ENCODE measurements around the gene EBF3.

EBF3 gene

DNA sequence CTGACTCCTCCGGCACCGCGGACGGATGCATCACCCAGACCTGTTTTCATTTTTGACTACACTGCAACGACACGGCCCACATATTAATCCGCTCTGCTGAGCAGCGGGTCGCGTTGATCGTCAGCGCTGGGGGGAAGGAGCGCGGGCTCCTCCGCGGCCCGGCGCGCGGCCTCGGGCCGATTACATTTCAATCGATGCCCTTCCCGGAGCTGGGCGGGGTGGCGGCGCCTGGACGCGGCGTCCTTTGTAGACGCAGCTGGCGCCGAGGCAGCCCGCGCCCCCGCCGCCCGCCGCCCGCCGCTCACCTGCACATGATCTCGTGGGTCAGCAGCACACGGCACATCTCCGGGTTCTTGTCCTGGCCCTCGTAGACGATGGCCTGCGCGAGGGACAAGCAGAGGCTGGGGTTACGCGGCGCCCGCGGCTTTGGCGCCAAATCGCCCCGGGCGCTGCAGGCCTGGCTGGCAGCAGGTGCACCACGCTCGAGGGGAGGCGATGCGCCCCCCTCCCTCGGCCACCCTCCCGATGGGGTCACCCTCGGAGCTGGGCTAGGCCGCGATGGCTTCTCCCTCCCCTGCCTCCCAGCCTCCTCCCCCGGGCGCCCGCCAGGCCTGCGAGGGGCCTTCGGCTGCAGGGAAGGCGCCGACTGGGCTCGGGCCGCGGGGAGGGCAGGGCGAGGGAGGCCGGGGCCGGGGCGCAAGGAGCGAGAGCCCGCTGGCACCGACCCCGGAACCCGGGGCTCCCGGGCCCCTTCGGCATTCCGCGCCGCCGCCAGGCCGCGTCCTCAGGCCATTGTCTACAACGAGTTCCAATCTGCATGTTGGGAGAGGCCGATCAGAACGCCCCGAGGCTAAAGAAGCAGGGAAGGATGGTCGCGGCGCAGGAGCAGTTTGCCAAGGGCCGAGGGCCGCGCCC lies 5.2 kb downstream of the EBF3 start:
- DNase-seq: peak; percentile 81

DNA sequence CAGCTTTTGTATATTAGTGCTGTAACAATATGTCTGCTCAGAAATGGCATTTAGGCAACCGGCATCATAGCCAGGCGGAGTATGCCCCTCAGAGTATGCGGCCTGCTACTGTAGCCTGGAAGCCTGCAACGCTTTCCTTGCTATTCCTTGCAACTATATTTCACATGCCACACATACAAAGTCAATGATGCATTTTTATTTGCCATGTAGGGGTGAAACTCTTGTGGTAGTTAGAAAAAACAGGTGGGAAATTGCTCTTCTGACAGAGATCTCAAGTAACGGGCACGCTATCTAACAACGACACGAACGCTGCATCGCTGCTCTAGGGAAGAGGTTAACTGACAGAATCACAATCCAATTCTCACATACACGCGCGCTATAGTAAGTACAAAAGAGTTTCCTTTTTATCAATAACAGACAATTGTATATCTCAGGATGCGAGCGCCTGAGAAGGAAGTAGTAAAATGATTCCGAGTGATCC lies 5.9 kb downstream of the EBF3 start:
- DNase-seq: peak; percentile 91

DNA sequence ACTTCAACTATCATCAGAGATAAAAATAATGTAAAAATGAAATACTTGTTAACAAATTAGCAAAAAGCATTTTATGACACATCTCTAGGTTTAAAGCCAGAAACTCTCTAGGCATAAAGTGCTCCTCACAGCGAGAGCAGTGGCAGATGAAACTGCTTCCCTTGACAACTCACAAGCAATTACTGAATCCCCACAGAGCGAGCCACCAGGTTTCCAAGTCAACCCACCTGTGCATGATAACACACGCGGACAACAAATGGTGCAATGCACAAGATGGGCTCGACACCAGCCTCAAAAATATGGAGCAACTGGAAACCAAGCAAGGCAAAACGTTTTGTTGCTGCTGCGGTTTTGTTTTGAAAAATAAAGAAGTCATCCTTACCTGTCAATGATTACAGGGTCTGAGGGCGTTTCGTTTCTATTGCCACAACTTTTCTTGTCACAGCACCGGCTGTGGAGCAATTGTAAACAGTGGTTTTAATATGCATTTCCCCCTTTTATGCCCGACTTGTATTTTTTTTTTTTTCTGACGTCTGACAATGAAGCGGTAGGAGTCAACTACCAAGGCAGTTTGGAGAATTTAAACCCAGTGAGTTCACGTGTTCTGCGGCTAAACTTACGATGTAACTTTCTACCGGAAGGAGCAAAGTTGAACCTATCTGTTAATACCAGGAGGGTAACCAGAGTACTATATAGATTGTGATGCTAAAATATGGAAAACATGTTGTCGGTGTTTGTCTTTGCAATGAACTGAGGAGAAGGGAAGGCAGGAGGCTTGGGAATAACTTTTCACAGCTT lies 7.0 kb downstream of the EBF3 start:
- DNase-seq: peak; percentile 72

DNA sequence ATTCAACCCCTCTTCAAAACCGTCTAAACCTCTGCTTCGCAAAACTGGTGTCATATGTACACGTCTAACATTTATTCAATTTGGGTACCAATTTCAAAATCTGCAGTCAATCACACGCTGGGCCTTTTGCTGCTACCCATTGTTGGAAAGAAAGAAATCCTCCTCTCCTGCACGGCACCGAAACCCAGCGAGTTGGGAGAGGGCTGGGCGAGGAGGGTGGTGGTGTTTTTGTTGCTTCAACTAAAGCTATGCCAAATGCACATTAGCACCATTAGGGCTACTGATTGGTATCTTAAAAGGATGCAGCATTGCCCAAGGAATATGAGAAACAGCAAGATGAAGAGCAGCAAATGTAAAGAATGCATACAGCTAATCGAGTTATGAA lies 7.8 kb downstream of the EBF3 start:
- no peak for DNase-seq

DNA sequence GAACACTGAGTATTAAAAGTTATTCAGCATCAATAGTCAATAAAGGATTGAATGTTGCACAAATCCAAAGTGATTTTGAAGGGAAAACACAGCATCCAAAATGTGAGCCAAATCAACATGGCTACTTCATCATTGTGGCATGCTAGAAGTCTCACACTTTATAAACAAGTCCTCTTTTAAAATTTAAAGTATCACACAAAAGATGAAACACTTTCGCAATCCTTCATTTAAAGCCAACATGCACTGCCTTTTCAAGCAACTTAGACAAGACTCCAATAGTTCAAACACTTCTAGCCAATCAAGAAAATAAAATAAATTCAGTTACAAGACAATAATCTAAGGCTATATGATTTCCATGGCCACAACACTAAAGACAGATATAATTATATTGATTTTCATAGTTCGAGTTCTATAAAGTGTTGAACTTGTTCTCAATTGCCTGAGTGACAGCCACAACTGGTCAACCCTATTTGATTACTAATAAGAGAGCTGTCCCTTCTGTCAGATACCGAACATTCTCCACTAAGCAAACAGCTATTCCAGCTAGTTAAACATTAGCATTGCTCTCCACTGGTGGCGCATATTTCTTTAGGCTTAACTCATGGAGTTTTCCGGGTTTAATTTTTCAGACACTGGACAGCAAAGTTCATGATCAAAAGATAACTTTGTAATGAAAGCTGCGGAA lies 8.3 kb downstream of the EBF3 start:
- DNase-seq: no peak

DNA sequence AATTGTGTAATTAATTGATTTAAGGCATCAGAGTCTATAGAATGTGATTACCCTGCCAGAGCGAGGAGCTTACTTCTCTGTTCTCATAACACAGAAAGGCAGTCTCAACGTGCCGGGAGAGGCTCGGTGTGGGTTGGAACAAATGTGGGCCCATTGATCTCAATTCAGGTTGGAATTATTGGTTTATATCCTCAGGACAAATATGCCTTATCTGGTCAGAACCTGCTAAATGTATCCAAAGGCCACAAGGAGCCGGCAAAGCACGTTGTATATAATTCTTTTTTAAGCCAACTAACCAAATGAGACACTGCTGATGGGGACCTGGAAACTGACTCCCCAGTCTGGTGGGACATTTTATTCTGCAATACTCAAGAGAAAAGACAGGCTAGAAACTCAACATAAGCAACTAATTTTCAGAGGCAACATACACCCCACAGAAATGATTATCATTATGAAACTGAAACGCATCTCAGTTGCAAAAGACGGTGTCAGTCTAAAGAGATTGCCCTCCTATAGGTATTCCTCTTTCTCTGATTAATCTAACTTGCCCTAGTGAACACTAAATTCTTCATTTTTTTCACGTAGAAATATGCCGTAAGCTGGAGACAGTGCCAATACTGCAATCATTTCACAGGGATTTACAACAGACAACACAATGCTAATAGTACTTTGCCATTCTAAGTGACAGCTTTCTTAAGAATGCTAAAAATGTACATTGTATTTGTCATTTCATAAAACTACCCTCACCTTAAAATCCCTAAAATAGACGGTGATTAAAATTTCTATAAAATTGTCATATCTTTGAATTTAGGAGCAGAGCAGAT lies 9.4 kb downstream of the EBF3 start:
- DNase-seq: peak; percentile 17

DNA sequence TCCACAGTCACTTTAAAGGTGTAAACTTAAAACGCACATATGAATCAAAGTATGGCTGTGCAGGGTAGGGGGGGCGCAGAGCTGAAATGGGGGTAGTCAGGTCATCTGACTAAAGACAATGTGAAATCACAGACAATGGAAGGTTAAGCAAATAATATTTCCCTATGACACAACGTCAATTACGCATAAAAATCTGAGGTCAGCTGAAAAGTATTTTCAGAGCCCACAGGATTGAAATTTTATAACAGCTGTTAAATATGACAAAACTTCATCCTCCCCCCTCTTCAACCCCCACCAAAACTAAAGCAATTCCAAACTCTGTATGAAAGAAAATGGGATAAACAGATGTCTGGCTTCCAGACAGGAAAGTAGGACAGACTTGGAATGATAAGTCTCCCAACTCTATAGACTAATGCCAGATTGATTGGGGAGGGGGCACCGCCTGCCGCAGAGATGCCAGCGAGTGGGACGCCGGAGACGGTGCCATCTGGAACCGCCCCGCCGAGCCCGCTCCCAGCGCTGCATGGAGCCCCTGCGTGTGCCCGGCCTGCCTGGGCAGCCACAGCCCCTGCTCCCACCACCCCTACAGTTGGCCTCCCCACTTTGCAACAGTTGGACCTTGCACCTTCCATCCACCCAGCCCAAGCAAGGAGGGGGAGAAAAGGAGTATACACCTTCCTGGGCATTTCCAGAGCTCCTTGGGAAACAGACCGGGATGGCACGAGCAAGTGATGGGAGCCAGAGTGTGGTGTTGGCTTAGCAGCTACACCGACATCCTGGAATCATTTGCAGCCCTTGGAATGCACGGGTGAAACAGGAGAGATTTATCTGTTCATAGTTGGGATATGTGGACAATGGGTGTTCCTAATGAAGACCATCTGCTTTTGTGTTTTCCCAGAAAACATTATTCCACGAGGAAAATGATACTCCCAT lies 10.7 kb downstream of the EBF3 start:
- DNase-seq: peak; percentile 55

DNA sequence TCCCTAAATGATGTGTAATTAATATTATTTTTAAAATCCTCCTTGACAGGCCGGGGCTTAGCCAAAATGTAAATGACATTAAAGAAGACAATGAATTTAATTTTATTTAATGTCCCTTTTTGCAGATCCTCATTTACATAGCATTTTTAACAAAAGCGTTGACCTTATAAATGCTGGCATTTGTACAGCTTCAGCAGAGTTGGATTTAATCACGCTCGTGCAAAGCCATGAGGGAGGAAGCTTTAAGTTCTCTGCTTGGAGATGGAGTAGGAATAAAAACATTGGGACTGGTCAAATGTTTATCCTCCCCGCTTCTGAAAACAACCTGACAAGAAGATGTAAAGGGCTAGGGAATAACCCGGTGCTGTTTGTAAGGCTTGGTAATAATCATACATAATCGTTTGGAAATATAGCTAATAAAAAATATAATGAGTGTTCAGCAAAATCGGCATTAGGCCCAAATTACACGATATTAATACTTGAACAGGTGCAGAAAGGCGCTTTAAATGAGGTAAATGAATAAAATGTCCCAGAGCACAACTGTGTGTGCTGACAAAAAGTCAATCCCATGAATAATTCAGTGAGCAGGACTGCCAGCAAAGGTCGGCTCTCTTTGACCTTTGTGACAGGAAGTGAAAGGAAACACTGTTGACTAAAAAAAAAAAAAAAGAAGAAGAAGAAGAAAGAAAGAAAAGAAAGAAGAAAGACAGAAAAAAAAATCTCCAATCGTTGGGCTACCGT lies 11.5 kb downstream of the EBF3 start:
- DNase-seq: no peak

DNA sequence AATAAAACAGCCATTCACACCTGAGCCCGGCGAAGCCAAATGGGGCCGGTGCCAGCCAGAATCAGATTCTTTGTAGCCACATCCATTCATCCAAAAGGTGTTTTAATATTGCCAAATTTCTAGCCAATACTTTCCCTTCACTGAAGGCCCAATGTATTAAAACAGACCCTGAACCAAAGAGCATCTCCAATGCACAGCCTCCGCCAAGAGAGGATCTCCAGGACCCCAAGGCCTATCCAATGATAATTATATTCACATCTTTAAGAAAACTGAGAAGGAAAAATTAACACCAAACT lies 12.2 kb downstream of the EBF3 start:
- DNase-seq: no peak

DNA sequence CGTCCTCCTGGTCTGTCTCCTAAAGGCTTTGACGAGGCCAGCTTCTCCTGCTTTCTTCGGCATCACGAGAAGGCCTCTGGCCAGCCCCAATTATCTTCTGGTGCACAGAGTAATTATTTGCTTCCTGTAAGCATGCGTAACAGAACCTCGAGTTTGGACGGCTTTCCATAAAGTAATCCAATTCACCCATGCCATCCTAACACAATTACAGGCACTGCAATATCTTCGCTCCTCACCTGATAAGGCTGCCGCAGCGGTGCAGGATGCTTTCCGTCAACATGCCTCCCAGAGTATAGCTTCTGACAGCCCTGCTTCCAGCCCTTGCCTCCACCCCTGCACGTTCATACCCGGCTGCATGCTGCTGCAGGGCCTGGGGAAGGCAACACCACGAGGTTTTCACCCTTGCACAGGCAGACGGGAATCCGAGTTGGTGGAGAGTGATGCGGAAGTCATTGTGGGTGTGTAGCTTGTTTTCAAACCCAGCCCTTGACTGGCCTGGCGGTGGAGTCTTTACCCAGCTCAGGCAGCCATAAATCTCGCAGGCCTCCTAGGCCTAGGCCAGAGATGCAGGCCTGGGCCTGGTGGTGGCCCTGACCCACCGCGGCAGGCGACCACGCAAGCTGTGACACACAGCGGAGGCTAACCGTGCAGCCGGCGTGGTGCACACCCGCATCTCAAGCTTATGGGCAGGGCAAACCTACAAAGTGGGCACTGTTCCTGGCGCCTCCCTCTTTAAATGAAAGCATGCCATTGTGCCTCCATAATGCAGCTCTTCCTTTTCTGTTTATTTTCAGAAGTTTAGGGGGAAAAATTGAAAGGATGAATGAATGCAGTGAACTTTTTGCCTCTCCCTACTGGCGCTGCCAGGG lies 12.7 kb downstream of the EBF3 start:
- DNase-seq: peak; percentile 57

DNA sequence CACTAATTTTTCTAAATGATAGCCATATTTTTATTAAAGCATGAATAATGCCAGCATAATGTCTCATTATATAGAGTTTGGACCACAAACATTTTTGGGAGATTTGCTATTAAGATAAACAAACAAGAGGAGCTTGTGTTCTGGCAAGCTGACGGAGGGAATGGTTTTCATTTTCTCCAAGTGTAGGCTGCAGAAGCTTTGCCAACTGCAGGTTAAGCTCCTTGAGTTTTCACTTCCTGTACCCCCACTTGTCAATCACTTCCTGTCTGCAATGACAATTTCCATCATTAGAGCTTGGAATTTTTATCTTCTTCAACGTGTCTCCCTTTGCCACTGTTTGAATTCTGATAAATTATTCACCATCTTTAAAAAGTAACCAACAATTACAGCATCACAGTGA lies 13.4 kb downstream of the EBF3 start:
- DNase-seq: peak; percentile 48

DNA sequence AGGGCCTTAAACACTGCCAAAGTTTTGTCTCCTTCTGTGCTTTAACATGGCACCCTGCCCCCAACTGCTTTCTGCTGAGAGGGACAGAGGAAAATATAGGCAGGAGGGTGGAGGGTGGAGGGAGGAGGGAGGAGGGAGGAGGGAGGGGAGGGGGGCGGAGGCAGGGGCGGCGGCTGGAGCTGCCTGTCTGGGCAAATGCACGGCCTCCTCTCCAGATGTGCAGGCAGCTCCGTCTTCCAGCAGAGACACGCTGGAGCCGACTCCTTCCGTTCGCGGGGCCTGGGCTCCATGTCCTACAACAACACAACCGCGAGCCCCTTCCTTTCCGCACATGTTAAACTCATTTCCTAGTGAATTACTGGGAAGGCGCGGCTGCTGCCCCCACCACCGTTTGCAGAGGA lies 14.2 kb downstream of the EBF3 start:
- peak; percentile 80 for DNase-seq

DNA sequence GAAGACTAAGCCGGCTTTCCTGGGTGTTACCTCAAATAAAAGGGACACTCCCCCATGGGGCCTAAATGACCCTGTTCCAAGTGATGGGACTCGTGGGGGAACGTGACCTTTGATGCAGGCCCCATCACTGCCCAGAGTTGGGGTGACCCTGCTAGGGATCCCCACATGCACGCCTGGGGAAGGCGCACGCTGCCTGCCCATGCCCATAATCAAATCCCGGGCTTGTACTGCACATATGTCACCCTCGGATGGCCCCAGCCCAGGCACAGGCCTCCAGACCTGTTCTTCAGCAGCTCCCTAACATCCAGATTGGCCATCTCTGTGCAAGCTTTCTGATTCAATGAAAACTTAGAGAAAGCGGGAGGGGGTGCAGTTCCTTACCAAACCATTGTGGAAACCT lies 14.7 kb downstream of the EBF3 start:
- no peak for DNase-seq

DNA sequence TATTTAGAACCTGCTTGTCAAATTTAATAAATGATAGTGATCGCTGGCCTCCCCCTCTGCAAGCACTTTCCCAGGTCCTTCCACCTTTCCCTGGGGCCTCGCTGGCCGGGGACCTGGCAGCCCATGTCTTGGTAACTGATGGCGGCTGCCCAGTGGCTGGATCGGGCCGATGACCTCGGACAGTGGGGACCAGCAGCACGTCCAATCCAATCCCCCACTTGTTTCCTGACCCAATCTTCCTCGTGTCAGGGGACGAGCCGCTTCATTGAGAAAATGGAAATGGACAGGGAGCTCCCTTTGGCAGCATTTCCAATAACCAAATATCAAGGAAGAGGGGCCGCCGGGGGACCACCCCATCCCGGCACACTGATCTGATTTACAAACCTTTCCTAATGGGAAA lies 17.2 kb downstream of the EBF3 start:
- no peak for DNase-seq

DNA sequence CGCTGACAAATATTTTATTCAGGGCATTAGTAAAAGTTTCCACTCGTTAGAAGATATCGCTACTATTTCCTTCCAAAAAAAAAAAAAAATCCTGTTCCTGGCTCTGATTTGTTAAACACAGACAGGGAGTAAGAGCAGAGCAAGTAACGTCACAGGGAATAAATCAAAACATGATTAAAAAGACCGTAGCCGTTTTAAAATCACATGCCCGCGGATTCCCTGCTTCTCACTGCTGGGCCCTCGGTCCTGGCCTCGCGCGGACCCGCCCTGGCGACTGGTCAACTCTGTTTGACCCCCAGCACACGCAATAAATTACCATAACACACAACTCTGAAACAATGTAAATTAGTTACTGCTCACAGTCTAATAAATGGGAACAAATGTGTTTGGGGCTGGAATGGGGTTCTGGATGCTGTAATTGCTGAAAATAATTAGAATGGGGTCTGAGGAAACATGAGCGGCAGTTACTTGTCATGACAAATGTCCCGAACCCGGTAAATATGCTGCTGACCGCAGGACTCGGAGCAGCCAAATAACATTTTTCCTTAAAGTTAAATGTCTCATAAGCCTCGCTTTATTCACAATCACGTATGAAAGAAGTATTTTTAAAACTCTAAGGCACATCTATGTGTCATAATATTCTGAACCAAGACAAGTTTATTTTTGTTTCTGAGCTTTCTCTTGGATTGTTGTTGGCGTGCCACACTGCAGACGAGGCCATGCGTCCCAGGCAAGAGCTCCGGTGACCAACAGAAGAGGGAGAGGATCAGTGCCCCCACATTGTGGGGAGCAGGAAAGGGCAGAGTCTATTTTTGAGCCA lies 17.9 kb downstream of the EBF3 start:
- peak; percentile 52 for DNase-seq

DNA sequence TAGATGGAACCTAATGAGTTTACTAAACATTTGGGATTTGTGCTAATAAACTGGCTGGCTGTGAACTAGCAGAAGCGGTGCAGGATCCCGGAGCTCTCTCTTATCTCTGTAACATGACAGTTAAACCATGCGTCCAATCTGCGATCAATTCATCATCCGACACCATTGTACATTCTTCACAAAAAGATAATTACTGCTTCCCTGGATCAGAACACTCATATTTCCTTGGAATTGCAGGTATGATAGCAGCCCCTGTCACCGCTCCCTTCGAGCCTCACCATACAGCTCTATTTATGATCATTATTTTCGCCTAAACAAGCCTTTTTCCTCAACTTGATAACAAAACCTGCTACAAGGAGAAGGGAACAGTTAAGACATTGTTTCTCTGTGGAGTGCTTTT lies 18.5 kb downstream of the EBF3 start:
- no peak for DNase-seq

DNA sequence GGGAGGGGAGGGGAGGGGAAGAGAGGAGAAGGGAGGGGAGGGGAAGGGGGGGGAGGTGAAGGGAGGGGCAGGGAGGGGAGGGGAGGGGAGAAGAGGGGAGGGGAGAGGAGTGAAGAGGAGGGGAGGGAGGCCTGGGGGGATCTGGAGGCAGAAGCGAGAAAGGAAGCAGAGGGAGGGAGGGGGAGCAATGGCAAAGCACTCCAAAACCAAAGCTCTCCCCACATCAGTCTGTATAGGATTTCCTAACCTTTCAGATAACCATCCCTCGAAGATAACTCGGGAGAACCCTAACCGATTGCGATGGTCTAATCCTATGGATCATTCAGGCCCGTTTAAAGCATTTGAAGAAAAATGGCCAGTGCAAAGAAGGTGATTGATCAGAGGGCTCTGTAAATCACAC lies 19.0 kb downstream of the EBF3 start:
- DNase-seq: no peak

DNA sequence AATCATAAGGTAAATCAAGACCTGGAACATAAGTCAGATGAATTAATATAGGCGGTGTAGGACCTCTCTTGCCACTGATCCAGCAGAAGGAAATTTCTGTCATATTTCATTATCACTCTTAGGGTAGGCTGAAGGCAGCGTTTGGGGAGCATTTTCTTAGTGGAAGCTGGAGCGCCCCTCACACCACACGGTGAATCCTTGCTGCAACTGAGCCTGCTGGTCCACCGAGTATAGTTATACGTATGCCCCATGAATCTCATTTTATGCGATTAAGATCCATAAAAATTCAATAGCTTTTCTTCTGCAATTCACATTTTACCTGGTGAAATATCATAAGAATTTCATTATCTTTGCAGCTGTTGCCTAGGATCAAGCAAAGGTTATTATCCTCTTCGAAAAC lies 19.6 kb downstream of the EBF3 start:
- no peak for DNase-seq
